Duodenal mucosa (tissue), 2 donors: ENCODE measurements around the gene PCNX1.

Experiments
- H3K27ac ChIP-seq: one replicate; pipeline ENCODE4 v1.7.0; 2013; ENCODE audit warnings: low read depth, low read length
- H3K27me3 ChIP-seq, 2 donors: one replicate each; pipeline ENCODE4 v1.7.0; 2013; ENCODE audit warnings: low read length in 2 of 2, control low read depth in 1 of 2; ENCODE audit not compliant: insufficient read depth in 2 of 2, control insufficient read depth in 1 of 2
- H3K36me3 ChIP-seq, 2 donors: one replicate each; pipeline ENCODE4 v1.7.0; 2013; ENCODE audit warnings: low read length in 2 of 2, control low read depth in 1 of 2; ENCODE audit not compliant: insufficient read depth in 2 of 2, control insufficient read depth in 1 of 2
- H3K4me1 ChIP-seq, 2 donors: one replicate each; pipeline ENCODE4 v1.7.0; 2013; ENCODE audit warnings: low read length in 2 of 2, control low read depth in 1 of 2; ENCODE audit not compliant: insufficient read depth in 2 of 2, control insufficient read depth in 1 of 2
- H3K4me3 ChIP-seq, 2 donors: one replicate each; pipeline ENCODE4 v1.7.0; 2013; ENCODE audit warnings: low read length in 2 of 2, low read depth in 1 of 2
- H3K9ac ChIP-seq, 2 donors: one replicate each; pipeline ENCODE4 v1.7.0; 2013; ENCODE audit warnings: low read length in 2 of 2, low read depth in 1 of 2
- H3K9me3 ChIP-seq, 2 donors: one replicate each; pipeline ENCODE4 v1.7.0; 2013; ENCODE audit warnings: low read length in 2 of 2, control low read depth in 1 of 2; ENCODE audit not compliant: control insufficient read depth in 1 of 2

The PCNX1 gene

GRCh38 chr14:71096947-71097346 is 189.7 kb downstream of the PCNX1 start:
- Histone ChIP-seq H3K9ac (no peak overlapping the region), H3K9me3 (peaks cover 0 to 3% of the 10 kb centered on the region in 2 donors), H3K27me3 (no peaks in the 10 kb centered on the region), H3K27ac (no peak overlapping the region), H3K36me3 (peaks cover 2 to 10% of the 10 kb centered on the region in 2 donors), H3K4me3 (no peak overlapping the region), H3K4me1 (no peaks in the 10 kb centered on the region)

- Histone ChIP-seq H3K27me3 (no peaks in the 10 kb centered on the region), H3K27ac (no peak overlapping the region), H3K4me3 (no peak overlapping the region), H3K9me3 (no peaks in the 10 kb centered on the region), H3K36me3 (peaks cover 0 to 23% of the 10 kb centered on the region in 2 donors), H3K4me1 (no peaks in the 10 kb centered on the region), H3K9ac (no peak overlapping the region)
These were observed 196.6 kb downstream of the PCNX1 start for GRCh38 chr14:71103662-71104484.

- no peaks in the 10 kb centered on the region for H3K9me3 ChIP-seq
- no peak overlapping the region for H3K9ac ChIP-seq
- H3K4me3 ChIP-seq: no peak overlapping the region
- H3K4me1 ChIP-seq: no peaks in the 10 kb centered on the region
- H3K27ac ChIP-seq: no peak overlapping the region
- peaks cover 9 to 35% of the 10 kb centered on the region in 2 donors for H3K36me3 ChIP-seq
- no peaks in the 10 kb centered on the region for H3K27me3 ChIP-seq
These were observed 197.9 kb downstream of the PCNX1 start for GRCh38 chr14:71105177-71105576.

GRCh38 chr14:71107921-71108320 is 200.7 kb downstream of the PCNX1 start:
- no peaks in the 10 kb centered on the region for H3K9me3 ChIP-seq
- H3K4me3 ChIP-seq: no peak overlapping the region
- H3K9ac ChIP-seq: no peak overlapping the region
- no peaks in the 10 kb centered on the region for H3K4me1 ChIP-seq
- H3K27ac ChIP-seq: no peak overlapping the region
- H3K27me3 ChIP-seq: no peaks in the 10 kb centered on the region
- H3K36me3 ChIP-seq: peaks cover 12 to 34% of the 10 kb centered on the region in 2 donors

- Histone ChIP-seq H3K4me1 (no peaks in the 10 kb centered on the region), H3K27ac (no peak overlapping the region), H3K27me3 (no peaks in the 10 kb centered on the region), H3K9ac (no peak overlapping the region), H3K9me3 (no peaks in the 10 kb centered on the region), H3K36me3 (peaks cover 12 to 27% of the 10 kb centered on the region in 2 donors), H3K4me3 (no peak overlapping the region)
These were observed 201.3 kb downstream of the PCNX1 start for GRCh38 chr14:71108398-71109119.

- H3K36me3 ChIP-seq: peaks cover 12 to 22% of the 10 kb centered on the region in 2 donors
- no peak overlapping the region for H3K4me3 ChIP-seq
- no peak overlapping the region for H3K9ac ChIP-seq
- H3K27me3 ChIP-seq: no peaks in the 10 kb centered on the region
- H3K4me1 ChIP-seq: peaks cover 27 to 29% of the 10 kb centered on the region in 2 donors
- no peak overlapping the region for H3K27ac ChIP-seq
- no peaks in the 10 kb centered on the region for H3K9me3 ChIP-seq
These were observed 206.1 kb downstream of the PCNX1 start for GRCh38 chr14:71113376-71113775.

- H3K4me1 ChIP-seq: peaks cover 37 to 38% of the 10 kb centered on the region in 2 donors
These were observed 207.3 kb downstream of the PCNX1 start for GRCh38 chr14:71114565-71114964.

GRCh38 chr14:71115306-71115705 is 208.0 kb downstream of the PCNX1 start:
- Histone ChIP-seq H3K27ac (no peak overlapping the region), H3K4me1 (peaks cover 42 to 45% of the 10 kb centered on the region in 2 donors), H3K27me3 (no peaks in the 10 kb centered on the region), H3K9ac (no peak overlapping the region), H3K9me3 (no peaks in the 10 kb centered on the region), H3K4me3 (no peak overlapping the region), H3K36me3 (peaks cover 3 to 5% of the 10 kb centered on the region in 2 donors)

More at GRCh38 chr14:71114565-71114964, 207.3 kb downstream of the PCNX1 start:
- Histone ChIP-seq H3K36me3 (peaks cover 9 to 12% of the 10 kb centered on the region in 2 donors), H3K9ac (no peak overlapping the region), H3K27ac (no peak overlapping the region), H3K27me3 (no peaks in the 10 kb centered on the region), H3K4me3 (no peak overlapping the region), H3K9me3 (no peaks in the 10 kb centered on the region)

GRCh38 chr14:71115821-71116567 is 208.7 kb downstream of the PCNX1 start:
- no peaks in the 10 kb centered on the region for H3K27me3 ChIP-seq
- peaks cover 0 to 5% of the 10 kb centered on the region in 2 donors for H3K36me3 ChIP-seq
- H3K9me3 ChIP-seq: no peaks in the 10 kb centered on the region
- no peak overlapping the region for H3K4me3 ChIP-seq
- H3K4me1 ChIP-seq: peaks cover 42 to 48% of the 10 kb centered on the region in 2 donors
- no peak overlapping the region for H3K27ac ChIP-seq
- no peak overlapping the region for H3K9ac ChIP-seq
